Activated CD4-positive, alpha-beta T cell treated with anti-CD3 and anti-CD28 coated beads for 1 hour (primary cell): Measurements from ENCODE around the gene GAB2.

Source experiments
- DNase-seq: peaks from one replicate; pipeline ENCODE4 v3.0.0-alpha.2; 2020

Gene GAB2

DNA sequence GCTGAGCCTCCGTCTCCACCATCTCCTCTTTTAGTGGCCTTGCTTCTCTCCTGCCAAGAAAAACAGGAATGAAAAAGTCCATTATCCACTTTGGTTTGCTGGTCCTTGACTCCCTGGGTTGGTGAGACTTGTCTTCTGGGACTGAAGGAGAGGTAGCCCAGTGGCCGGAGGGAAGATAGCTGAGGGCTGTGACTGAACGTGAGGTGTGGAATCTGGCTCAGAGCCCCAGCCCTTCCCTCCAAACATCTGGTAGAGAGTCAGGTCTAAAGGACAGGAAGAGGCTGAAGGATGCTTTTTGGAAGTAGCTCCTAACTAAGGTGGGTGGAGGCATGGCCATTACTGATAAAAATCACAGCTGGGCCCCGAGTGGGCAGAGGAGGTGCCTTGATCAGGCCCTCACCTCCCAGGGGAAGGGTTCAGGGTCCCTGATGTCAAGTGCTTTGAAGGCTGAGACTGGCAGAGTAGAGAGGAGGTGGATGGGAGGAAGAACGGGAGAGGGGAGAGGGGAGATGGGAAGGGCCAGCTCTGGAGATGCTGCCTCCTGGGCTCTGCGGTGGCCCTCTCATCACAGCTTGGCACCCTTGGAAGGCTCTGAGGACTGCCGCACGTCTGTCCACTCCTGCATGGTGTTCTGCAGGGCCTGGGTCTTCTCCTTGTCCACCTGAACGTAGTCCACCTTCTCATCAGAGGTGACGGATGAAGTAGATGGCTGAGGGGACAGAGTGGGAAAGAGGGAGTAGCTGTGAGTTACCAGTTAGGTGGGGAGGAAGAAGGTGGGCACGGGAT is 198.7 kb downstream of the GAB2 start:
- DNase-seq, result no peak

- no peak for DNase-seq
These were observed 199.7 kb downstream of the GAB2 start for GRCh38 chr11:78217650-78218541.

DNA sequence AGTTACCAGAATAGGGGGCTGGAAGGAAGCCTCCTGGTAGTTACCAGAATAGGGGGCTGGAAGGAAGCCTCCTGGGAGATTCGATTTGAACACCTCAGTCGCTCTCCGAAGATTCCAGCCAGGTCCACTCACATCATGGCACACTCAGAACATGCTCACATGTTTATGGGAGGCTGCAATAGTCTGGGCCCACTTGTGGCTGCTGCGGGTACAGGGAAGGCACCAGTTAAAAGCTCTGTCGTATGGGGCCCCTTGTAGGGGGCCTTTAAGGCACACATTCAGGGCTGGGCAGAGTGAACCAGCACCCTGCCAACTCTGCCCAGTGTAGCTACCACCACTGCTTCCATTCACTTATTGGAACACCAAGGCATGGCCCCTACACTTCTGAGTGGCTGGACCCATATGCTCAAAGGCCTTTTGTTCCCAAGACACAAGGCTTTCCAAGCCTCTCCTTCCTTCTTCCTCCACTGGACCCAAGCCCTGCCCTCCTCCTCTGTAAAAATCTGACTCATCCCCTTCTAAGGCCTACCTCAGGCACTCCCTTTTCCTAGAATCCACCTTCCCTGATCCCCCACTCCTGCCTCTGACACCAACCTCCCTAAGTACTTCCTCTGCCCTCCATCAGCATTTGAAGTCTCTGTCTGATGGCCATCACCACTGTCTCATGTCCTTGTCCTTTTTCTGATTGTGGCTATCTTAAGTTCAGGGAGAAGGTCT is 200.9 kb downstream of the GAB2 start:
- no peak for DNase-seq

DNA sequence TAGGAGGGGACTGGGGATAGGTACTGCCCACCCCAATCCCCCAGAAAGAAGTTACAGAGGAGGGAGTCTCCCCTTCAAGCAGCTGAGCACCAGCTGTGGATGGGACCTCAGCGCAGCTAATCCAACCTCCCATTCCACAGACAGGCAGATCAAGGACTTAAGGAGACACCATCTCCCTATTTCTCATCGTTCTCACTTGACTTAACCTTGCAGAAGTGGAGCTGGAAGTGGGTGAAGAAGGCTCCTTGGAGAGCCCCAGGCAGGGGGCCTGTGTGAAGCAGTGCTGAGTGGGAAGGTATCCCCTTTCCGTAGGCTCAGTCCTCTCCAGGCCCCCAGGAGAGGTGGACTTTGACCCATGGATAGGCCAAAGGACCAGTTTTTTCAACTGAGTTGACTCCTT is 201.6 kb downstream of the GAB2 start:
- DNase-seq, result no peak

GRCh38 chr11:78214331-78215194 is 203.1 kb downstream of the GAB2 start:
- no peak for DNase-seq

GRCh38 chr11:78213526-78214330 is 203.9 kb downstream of the GAB2 start:
- no peak for DNase-seq

DNA sequence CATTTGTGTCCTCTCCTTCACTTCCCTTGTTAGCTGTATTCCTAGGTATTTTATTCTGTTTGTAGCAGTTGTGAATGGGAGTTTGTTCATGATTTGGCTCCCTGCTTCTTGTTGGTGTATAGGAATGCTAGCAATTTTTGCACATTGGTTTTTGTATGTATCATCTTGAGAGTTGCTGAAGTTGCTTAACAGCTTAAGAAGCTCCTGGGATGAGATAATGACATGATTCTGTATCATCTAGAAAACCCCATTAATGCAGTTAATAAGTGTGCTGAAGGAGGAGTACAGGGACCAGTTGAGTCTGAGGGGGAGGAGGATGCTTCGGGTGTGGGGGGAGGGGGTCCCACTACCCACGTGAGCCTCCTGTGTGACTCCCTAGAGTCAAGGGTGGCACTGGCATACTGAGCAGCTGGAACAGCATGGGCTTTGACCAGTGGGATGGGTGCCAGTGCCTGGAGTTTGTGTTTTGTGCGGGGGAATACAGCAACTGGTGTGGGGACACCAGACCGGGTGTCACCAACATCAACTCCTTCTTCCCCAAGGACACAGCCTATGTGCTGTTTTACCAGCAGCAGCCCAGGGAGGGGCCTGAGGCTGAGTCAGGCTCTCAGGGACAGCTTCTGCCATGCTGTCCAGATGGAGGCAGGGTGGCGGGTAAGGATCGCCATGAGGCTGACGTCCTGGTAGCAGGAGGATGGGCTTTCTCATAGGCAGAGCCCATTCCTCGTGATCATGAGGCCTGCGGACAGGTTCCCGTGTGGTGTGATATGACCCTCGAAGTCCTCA is 204.8 kb downstream of the GAB2 start:
- no peak for DNase-seq

GRCh38 chr11:78211565-78211964 is 206.1 kb downstream of the GAB2 start:
- no peak for DNase-seq

DNA sequence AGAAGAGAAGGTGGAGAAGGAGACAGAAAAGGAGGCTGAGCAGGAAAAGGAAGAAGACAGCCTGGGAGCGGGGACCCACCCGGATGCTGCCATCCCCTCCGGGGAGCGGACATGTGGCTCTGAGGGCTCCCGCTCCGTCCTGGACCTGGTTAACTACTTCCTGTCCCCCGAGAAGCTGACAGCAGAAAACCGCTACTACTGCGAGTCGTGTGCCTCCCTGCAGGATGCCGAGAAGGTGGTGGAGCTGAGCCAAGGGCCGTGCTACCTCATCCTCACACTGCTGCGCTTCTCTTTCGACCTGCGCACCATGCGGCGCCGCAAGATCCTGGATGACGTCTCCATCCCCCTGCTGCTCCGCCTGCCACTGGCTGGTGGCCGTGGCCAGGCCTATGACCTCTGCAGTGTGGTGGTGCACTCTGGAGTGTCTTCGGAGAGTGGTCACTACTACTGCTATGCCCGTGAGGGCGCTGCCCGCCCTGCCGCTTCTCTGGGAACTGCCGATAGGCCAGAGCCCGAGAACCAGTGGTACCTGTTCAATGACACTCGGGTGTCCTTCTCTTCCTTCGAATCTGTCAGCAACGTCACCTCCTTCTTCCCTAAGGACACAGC is 207.5 kb downstream of the GAB2 start:
- no peak for DNase-seq

- no peak for DNase-seq
These were observed 208.1 kb downstream of the GAB2 start for GRCh38 chr11:78209478-78209877.

- DNase-seq, result no peak
These were observed 209.1 kb downstream of the GAB2 start for GRCh38 chr11:78208257-78209165.

DNA sequence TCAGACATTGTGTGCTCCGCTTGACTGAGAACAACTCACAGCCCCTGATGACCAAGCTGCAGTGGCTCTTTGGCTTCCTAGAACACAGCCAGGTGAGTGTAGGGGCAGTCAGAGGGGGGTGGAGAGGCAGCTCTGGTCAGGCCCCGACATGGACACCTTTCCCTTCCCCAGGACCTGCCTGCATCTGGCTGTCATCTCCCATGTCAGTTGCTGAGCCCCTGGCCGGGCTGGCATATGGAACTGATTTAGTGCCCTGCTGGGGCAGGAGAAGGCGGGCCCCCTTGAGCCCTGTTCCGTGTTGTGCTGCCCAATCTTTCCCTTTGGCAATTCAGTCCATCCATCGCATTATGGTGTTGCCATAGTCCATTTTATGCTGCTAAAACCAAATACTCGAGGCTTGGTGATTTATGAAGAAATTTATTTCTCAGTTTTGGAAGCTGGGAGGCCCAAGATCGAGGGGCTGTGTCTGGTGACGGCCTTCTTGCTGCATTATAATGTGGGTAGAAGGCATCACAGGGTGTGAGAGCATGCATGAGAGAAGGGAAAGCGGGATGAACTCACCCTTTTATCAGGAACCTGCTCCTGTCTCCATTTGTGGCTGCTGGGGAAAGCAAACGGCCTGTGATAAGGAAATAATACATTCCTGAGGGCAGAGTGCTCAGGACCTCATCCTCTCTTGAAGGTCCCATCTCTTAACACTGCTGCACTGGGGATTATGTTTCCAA is 209.9 kb downstream of the GAB2 start:
- DNase-seq, result no peak

DNA sequence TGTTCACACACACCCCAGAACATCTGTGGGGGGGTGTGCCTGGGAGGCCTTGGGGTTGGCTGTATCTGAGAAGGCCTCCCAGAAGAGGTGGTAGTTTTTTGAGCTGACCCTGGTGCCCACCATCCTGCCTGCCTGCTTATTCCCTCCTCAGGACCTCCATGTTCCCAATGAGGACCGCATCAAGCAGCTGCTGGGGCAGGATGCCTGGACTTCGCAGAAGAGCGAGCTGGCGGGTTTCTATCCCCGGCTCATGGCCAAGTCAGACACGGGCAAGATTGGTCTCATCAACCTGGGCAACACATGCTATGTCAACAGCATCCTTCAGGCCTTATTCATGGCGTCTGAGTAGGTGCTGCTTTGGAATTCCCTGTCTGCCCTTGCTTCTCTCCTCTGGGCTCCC is 211.9 kb downstream of the GAB2 start:
- no peak for DNase-seq

GRCh38 chr11:78205256-78205655 is 212.4 kb downstream of the GAB2 start:
- DNase-seq, result no peak

DNA sequence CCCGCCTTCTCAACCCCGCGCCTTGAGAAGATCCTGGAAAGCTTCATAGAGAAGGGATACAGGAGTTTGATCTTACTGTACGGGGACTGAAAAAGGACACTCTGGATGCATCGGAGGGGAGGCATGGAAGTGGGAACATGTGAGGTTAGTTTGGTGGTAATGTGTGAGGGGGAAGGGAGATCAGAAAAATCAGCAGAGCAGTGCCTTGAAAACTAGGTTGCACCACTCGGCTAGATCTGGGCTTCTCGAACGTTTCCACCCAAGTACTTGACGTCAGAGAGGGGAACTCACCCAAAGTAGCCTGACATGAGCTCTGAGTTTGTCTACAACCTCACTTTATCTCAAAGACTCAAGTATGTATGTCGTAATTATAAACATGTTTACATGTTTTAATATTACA is 214.4 kb downstream of the GAB2 start:
- DNase-seq, result peak; percentile 37

GRCh38 chr11:78202733-78203167 is 214.9 kb downstream of the GAB2 start:
- peak; percentile 47 for DNase-seq

GRCh38 chr11:78201096-78201818 is 216.4 kb downstream of the GAB2 start:
- no peak for DNase-seq

- DNase-seq, result no peak
These were observed 217.1 kb downstream of the GAB2 start for GRCh38 chr11:78200553-78200952.
